Mesodermal cell (in vitro differentiated cells): Measurements from ENCODE around the gene CEBPG.

Source experiments
- H3K27ac ChIP-seq: 2 replicates; pipeline ENCODE4 v1.7.0; 2013; ENCODE audit warnings: mild to moderate bottlenecking, low read depth, low read length, moderate library complexity; ENCODE audit not compliant: severe bottlenecking
- H3K36me3 ChIP-seq: 2 replicates; pipeline ENCODE4 v1.7.1; 2013; ENCODE audit warnings: mild to moderate bottlenecking, low read length, moderate library complexity; ENCODE audit not compliant: control insufficient read depth, insufficient read depth
- H3K4me1 ChIP-seq: one replicate; pipeline ENCODE4 v1.7.1; 2013; ENCODE audit warnings: mild to moderate bottlenecking, low read length; ENCODE audit not compliant: insufficient read depth, control insufficient read depth, poor library complexity, severe bottlenecking
- H3K4me3 ChIP-seq: 2 replicates; pipeline ENCODE4 v1.7.0; 2013; ENCODE audit warnings: low read length, control low read depth, mild to moderate bottlenecking; ENCODE audit not compliant: insufficient read depth, poor library complexity, severe bottlenecking; ENCODE audit errors: extremely low read depth
- H3K9me3 ChIP-seq: 2 replicates; pipeline ENCODE4 v1.7.1; 2013; ENCODE audit warnings: mild to moderate bottlenecking, low read length, moderate library complexity; ENCODE audit not compliant: control insufficient read depth
- WGBS, 2 experiments: methylation state at CpG; one replicate each; pipeline ENCODE4 v1.1.5; 2013; ENCODE audit warnings: missing lambda C conversion rate in 2 of 2; ENCODE audit not compliant: insufficient coverage in 2 of 2; 5-methylcytosine and 5-hydroxymethylcytosine counted together

CEBPG gene

DNA sequence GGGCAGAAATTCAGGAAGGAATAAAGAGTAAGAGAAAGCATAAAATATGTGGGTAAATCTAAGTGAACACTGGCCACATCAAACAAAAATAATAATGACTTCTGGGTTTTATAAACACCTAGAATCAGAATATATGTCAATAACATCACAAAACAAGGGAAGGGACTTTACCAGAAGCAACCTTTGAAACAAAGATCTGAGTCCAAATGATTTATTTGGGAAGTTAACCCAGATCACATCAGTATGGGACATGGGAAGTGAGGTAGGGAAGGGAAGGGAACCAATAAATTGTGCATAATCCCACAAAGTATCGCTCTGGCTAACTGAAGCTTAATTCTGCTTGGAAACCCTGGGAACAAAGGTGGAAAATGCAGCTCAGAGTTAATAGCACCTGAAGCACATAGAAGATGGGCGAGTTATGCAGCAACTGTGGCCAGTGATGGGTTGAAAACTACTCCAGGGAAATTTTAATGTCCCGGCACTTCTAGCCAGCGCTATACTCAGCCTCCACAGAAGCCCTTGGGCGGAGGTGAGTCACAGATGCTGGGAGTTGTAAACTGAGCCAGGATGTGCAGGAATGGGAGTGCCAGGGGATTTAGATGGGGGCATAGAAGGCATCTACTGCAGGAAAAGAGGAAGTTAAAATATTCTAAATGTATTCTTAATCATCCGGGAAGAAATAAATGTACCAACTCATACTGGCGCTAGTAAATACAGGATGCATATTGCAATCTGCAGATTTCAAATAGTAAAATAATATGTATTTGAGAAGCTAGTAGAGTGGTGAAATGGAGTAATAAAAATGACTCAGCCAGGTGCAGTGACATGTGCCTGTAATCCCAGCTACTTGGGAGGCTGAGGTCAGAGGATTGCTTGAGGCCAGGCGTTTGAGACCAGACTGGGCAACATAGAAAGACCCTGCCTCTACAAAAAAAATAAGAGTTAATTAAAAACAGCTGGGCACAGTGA lies 34.2 kb upstream of the CEBPG start:
- Histone ChIP-seq H3K4me1 (no peaks in the 10 kb centered on the region), H3K36me3 (no peaks in the 10 kb centered on the region), H3K27ac (no peak overlapping the region), H3K9me3 (no peaks in the 10 kb centered on the region), H3K4me3 (no peak overlapping the region)
- WGBS, 2 experiments = 70 to 79% methylated on average over 5 to 6 of the region's 8 CpGs

DNA sequence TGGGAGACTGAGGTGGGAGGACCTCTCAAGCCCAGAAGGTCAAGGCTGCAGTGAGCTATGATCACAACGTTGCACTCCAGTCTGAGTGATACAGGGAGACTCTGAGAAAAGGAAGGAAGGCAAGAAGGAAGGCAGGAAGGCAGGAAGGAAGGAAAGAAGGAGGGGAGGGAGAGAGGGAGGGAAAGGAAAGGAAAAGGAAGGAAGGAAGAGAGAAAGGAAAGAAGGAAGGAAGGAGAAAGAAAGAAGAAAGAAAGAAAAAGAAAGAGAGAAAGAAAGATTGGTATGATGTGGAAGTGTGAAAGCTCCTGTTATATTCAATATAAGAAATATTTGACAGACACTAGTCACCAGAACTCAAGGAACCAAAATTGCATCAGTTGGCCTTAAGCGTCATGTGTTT lies 32.5 kb upstream of the CEBPG start:
- H3K36me3 ChIP-seq = no peaks in the 10 kb centered on the region
- WGBS, 2 experiments = 57 to 63% methylated on average over 1 to 2 of the region's 2 CpGs

DNA sequence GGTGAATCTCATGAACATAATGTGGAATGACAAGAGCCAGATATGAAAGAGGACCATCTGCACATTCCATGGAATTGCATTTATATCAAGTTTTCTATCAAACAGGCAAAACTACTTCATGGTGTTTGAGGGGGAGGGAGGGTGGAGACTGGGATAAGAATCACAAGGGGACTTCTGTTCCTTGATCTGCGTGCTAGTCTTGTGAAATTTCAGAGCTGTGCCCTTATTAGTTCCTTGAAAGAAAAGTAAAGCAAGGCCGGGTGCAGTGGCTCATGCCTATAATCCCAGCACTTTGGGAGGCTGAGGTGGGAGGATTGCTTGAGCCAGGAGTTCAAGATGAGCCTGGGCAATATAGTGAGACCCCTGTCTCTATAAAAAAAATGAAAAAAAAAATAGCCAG lies 30.2 kb upstream of the CEBPG start:
- H3K9me3 ChIP-seq = no peaks in the 10 kb centered on the region
- 92 to 100% methylated on average over 2 of the region's 2 CpGs for WGBS, 2 experiments
- no peaks in the 10 kb centered on the region for H3K36me3 ChIP-seq
- H3K4me3 ChIP-seq = no peak overlapping the region
- no peak overlapping the region for H3K27ac ChIP-seq
- H3K4me1 ChIP-seq = no peaks in the 10 kb centered on the region

More for the DNA sequence above, 32.5 kb upstream of the CEBPG start:
- no peaks in the 10 kb centered on the region for H3K9me3 ChIP-seq
- no peak overlapping the region for H3K4me3 ChIP-seq
- H3K27ac ChIP-seq = no peak overlapping the region
- no peaks in the 10 kb centered on the region for H3K4me1 ChIP-seq

DNA sequence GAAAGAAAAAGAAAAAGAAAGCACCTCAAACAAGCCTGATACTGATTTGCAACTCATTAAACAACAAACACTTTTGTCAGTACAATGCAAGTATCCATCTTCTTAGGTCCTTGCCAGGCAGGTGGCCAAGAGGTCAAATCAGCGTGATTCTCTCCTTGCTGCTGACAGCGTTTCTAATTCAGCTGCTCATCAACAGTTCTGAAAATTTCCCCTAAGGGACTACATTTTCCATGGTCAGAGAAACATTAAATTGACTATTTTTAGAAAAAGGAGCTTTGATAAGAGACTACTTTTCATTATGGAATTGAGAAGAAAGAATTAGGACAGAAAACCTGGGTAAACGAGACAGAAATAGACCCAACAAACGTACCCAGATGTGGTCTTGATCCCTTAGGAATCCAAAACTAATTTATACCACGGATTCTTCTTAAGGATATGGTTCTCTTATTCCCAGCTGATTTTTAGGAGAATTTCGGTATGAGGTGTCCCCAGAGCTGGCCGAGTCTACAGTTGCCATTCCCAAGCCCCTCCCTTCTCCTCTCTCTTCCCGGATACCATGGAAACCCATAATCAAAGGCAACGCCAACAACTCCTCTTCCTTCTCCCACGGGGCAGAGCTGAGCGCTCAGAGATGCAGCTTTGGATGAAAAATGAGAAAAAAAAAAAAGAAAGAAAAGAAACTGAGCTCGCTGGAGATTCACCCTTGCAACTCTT lies 29.5 kb upstream of the CEBPG start:
- no peaks in the 10 kb centered on the region for H3K4me1 ChIP-seq
- H3K27ac ChIP-seq = no peak overlapping the region
- H3K36me3 ChIP-seq = no peaks in the 10 kb centered on the region
- H3K4me3 ChIP-seq = no peak overlapping the region
- no peaks in the 10 kb centered on the region for H3K9me3 ChIP-seq
- WGBS, 2 experiments = 21 to 48% methylated on average over 3 to 7 of the region's 12 CpGs

DNA sequence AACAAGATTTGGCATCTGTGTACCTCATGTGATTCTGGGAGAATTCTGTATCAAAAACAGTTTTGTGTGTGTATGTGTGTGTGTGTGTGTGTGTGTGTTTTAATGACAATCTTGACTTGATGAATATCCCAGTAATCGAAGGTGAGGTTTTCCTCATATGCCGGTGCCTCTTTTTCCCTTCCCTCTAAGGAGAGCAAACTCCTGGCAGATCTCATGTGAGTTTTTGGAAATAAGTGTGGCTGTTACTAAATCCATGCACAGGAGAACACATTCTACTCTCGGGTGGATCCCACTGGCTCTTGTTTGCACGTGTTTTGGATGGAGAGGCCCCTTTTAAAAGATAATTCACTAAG lies 29.0 kb upstream of the CEBPG start:
- Histone ChIP-seq H3K36me3 (no peaks in the 10 kb centered on the region), H3K27ac (no peak overlapping the region), H3K4me3 (no peak overlapping the region), H3K4me1 (no peaks in the 10 kb centered on the region), H3K9me3 (no peaks in the 10 kb centered on the region)
- WGBS, 2 experiments = 69% methylated on average over 2 of the region's 4 CpGs; no CpG with 5 or more reads in 1 of the 2 experiments

DNA sequence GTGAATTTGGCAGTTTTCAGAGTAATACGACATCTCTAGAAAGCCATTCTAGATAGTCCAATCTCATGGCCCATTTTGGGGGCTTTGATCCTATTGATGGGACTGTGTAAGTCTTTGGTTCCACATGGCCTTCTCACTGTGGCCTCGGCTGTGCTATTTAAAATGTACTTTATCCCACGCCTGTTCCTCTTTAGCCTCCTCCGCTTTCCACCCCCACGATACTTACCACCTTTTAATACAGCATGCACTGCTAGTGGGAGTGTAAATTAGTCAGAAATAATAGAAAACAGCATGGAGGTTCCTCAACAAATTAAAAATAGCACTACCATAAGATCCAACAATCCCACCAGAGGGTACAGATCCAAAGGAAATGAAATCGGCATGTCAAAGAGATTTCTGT lies 28.3 kb upstream of the CEBPG start:
- Histone ChIP-seq H3K4me1 (no peaks in the 10 kb centered on the region), H3K36me3 (no peaks in the 10 kb centered on the region), H3K4me3 (no peak overlapping the region), H3K9me3 (no peaks in the 10 kb centered on the region), H3K27ac (no peak overlapping the region)
- 90 to 100% methylated on average over 1 to 2 of the region's 6 CpGs for WGBS, 2 experiments

DNA sequence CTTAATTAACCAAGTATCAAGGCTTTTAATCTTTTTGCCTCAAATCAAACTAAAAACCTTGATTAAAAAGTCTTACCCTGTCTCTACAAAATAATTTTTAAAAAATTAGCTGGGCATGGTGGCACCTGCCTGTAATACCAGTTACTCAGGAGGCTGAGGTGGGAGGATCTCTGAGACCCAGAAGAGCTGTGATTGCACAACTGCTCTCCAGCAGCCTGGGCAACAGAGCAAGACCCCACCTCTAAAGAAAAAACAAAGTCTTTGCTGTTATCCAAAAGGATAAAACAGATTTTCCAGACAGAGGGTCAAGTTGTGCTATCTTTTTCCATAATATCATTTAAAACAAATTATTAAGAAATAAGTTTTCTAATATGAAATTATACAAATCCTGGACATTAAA lies 26.8 kb upstream of the CEBPG start:
- H3K27ac ChIP-seq = no peak overlapping the region
- H3K9me3 ChIP-seq = no peaks in the 10 kb centered on the region
- H3K36me3 ChIP-seq = no peaks in the 10 kb centered on the region
- no peak overlapping the region for H3K4me3 ChIP-seq
- no peaks in the 10 kb centered on the region for H3K4me1 ChIP-seq

DNA sequence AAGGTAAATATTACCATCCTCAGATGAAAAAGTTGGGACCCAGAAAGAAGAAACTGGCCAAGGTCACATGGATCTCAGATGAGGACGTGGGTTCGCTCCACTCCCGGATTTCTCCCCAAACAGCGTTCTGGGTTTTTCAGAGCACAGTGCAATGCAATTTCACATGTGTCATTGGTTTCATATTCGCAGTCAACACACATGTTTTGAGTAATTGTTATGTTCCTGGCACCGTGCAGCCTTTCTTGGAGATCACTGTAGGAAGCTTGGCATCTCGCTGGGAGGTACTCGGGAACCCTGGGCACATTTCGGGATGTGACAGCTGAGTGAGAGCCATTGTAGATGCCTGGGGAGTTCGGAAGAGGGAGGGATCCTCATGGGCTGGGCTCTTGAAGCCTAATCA lies 26.2 kb upstream of the CEBPG start:
- H3K4me3 ChIP-seq = no peak overlapping the region
- no peak overlapping the region for H3K27ac ChIP-seq
- 91 to 97% methylated on average over 7 to 10 of the region's 10 CpGs for WGBS, 2 experiments
- no peaks in the 10 kb centered on the region for H3K9me3 ChIP-seq
- no peaks in the 10 kb centered on the region for H3K4me1 ChIP-seq
- H3K36me3 ChIP-seq = no peaks in the 10 kb centered on the region

DNA sequence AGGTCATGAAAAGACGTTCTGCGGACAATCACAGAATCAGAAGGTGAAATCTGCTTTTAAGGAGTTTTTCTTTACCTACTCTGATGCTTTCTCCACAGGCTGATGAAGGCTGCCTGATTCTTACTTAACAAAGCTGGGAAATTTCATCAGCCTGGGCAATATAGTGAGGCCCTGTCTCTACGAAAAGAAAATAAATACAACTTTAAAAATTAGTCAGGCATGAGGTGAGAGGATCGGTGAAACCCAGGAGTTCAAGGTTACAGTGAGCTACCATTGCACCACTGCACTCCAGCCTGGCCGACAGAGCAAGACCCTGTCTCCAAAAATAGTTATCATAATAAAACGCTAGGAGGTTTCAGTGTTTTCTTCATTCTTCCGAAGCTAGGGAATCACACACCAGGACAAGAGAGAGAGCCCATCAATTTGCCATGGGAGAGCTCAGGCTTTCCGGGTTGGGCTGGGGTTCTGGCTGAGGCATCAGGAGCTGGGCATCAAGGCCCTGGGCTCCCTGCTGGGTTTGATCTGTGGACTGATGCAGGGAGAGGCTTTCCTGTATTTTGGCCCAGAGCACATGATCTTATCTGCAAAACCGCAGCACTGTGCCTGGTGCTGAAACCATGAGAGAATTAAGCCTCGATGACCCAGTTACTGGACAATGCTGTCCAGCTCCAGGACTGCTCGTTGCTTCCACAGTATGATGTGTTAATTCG lies 25.1 kb upstream of the CEBPG start:
- Histone ChIP-seq H3K36me3 (no peaks in the 10 kb centered on the region), H3K27ac (no peak overlapping the region), H3K4me3 (no peak overlapping the region), H3K9me3 (no peaks in the 10 kb centered on the region), H3K4me1 (no peaks in the 10 kb centered on the region)
- WGBS, 2 experiments = 85 to 89% methylated on average over 11 of the region's 12 CpGs

DNA sequence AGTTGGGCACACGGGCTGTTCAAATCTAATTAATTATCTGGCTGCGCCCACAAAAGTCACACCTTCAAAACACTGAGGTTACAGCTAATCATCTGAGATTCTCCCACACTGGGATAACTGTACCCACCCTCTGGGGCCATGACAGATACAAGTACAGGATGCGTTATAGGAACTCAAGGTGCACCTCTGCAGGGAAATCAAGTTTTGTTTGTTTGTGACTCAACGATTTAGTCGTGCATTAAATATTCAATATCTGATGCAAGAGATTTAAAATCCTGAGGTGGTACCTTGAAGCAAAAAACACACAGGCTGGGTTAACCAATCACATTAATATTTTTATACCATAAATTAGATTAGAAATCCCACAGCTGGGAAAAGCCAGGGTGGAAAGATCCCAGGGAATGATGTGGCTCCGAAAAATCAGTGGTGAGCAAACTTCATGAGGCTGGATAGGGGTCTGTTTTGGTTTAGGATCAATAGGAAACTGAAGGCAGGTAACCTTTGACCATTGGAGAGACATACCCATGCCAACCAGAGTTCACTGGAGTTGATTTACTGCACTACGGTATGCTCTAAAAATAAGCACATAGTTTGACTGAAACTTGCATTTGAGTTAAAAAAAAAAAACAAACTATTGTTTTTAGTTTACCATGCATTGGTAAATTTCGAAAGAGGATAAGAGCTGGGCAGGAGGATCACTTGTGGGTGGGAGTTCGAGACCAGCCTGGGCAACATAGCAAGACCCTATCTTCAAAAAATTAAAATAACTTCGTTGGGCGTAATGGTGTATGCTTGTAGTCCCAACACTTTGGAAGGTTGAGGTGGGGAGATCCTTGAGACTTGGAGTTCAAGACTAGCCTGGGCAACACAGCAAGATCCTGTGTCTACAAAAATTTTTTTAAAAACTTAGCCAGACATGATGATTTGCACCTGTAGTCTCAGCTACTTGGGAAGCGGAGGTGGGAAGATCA lies 23.9 kb upstream of the CEBPG start:
- WGBS, 2 experiments = 96 to 98% methylated on average over 4 to 6 of the region's 12 CpGs
- Histone ChIP-seq H3K4me1 (no peaks in the 10 kb centered on the region), H3K27ac (no peak overlapping the region), H3K9me3 (no peaks in the 10 kb centered on the region), H3K4me3 (no peak overlapping the region), H3K36me3 (no peaks in the 10 kb centered on the region)
